HG02970 (cell line): ENCODE measurements around the gene THRB.

ENCODE experiments used
- ATAC-seq: cut with Tn5 transposase; IDR thresholded peaks from one replicate; pipeline ENCODE4 v1.9.1; 2021; ENCODE audit warnings: mild to moderate bottlenecking, moderate library complexity, moderate number of reproducible peaks; ENCODE audit not compliant: unreplicated experiment, low FRiP score

The THRB gene

DNA sequence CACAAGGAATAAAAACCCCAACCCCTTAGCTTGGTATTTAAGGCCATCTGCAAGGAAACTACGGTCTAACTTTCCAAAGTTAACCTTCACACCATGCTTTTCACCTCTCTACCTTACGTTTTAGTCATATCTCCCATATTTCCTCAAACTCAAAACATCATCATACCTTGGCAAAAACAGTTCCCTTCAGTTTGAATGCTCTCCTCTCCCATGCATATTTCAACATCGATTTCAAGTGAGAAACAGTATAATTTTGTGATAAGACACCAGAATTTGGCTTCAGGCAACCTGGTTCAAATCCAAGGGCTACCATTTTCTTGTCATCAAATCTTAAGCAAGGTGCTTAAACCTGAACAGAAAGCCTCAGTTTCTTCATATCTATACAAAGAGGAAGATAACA lies 108.2 kb downstream of the THRB start:
- no peak for ATAC-seq

DNA sequence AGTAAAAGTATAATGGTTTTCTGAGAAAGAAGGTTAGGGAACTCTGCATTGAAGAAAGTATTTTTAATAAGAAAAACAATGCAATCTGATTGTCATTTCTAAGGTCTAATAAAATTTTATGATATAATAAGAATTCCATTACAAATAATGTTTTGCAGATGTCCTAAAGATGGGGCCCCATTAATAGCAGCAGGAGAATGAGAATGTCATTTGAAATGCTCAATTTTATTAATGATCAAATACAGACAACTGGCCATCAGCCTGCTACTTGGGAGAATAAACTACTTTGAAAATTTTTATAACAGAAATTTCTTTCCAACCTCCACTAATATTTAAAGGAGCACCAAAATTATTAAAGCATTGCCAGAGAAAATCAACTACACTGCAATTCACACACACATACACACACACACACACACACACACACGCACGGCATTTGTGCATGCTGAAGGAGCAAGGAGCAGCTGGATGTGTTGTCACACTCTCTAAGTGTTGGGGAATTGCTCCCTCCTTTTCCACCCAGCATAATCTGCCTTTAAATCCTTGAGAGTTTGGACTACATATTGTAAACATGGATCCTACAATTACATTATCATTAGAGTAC lies 109.5 kb downstream of the THRB start:
- no peak for ATAC-seq

DNA sequence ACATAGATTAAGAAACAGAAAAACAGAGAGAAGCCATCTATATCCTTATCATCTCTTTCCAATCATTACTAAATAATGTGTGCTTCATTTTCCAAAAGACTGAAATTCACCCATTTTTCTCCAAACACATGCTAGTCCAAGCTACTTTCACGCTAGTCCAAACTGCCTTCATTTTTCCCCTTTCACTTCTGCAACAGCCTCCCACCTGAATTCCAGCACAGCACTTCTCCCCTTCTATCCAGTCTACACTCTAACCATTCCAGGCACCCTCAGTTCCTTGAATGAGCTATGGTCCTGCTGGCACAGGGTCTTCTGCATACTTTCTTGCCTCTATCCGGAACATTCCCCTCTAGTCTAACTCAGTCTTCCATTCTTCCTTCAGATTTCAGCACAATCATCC lies 112.0 kb downstream of the THRB start:
- no peak for ATAC-seq

DNA sequence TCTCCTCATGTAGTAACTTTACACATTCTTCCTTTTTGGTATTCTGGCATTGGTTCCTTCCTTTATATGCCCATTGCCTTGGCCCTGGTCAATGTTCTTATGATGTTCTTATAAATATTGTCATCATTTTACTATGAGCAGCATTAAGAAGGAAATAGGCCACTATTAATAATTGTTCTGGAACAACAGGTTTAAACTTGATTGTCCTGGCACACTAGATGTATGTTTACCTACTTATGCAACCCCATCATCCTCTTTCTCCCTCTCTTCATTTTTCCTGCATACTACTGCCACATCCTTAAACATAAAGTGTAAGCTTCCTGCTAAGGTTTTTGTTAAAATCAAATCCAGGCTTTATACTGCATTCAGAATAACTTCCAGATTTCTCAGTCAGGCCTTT lies 114.7 kb downstream of the THRB start:
- ATAC-seq: no peak

DNA sequence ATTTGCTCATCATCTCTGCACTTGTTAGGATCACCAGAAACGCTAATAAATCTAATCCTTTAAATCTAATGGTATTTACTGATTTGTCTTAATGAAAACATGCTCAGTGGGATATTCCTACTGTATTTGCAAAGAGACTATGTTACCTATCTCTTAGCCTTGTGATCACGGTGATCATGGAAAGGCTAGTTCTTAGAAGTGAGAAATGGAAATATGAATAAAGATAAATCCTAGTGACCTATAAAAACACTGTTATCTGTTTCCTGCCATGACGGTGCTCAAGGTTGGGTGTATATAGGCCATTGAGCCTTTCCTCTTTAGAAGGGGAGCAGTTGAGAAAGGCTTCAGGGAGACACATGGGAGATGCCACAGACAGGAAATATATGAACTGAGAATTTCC lies 116.3 kb downstream of the THRB start:
- ATAC-seq: no peak

DNA sequence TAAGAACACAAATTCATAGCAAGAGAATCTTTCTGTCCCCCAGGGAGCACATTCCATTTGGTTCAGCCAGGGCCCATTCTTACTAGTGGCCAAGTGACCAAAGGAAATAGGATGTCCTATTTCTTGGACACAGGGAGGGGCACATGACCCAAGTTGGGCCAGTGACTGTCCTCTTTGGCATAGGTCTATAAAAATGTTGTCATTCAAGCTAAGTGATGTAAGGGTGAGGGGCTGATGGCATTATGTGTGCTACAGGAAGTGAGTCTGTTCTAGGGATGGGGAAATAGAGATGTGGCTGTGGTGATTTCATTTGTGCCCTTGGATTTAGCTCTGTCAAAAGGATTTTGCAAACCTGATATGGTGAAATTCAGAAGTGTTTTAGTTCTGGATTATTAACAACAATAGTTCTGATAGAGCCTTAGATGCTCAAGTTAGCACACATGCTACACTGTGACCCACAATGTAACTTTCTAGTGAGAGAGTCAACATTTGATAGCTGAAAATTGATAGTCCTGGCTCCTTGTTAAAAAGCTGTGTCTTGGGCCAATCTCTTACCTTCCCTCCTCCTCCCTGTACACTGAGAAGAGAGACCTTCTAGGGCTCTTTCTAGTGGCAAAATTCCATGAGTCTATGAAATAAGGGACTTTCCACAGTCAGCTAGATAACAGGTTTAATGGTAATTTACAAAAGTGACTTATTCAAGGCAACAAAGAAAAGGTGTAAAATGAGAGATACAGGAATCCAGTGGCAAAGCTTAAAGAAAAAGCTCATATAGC lies 117.2 kb downstream of the THRB start:
- no peak for ATAC-seq

DNA sequence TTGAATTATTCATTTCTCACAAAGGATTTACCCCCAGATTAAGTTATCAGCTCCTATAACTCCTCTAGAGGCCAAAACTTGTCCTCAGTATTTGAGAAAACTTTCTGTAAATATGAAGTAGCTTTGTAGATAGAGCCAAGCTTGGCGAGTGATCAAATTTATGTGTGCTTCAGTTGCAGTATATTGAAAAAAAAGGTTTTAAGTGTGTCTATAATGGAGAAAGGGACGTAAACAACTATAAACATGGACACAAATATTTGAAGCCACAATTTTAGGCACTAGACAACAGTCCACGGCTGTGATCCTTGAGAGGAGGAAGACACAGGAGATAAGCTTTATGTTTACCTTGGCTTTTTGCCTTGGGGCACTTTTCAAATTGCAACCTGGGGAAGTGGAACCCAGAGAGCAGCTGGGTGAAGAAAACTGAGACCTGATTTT lies 118.7 kb downstream of the THRB start:
- no peak for ATAC-seq

DNA sequence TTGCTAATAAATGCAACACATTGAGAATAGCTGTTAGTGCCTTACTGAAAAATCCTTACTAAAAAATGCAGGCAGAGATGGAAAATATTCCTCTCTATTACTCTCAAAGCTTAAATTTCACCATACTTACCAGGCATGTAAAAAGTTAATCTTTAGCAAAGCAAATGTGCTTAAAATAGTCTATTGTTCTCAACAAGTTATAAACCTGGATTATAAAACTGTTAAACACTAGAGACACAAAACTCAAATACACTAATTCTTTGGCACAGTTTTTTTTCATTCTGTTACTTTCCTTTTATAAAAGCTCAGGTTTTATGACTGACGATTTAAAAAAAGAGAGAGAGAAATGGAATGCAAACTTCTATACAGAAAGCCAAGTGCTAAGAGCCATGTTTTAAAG lies 119.8 kb downstream of the THRB start:
- ATAC-seq: no peak

DNA sequence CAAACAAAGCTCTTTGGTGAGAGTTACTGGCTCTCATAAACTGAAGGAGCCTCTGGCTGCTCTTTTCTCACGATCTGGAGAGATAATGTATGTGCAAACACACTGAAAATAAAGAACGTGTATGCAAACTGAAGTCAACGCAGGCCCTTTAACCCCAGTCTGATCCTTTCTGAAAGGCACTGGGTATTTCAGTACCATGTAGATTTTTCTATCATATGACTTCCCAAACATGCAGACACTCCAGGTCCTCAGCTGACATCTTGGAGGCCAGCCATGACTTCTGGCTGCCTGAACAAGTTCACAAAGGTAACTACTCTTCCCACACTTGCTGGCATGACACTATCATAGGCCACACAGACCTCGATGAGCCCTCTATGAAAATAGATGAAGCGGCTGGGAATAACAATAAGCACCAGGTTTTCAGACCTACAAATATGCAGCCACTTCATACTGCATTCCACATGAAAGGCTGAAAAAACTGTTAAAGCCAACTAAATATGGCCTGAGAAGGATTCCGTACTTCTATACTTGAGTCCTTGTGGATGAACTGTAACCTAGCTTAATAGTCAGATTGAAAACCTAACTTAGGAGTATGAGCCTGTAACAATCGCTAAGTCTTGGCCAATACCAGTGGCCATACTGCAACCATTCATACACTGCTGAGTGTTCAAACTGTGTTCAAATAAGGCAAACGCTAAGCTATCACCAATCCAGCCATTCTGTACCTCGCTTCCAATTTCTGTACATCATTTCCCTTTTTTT lies 121.3 kb downstream of the THRB start:
- no peak for ATAC-seq

DNA sequence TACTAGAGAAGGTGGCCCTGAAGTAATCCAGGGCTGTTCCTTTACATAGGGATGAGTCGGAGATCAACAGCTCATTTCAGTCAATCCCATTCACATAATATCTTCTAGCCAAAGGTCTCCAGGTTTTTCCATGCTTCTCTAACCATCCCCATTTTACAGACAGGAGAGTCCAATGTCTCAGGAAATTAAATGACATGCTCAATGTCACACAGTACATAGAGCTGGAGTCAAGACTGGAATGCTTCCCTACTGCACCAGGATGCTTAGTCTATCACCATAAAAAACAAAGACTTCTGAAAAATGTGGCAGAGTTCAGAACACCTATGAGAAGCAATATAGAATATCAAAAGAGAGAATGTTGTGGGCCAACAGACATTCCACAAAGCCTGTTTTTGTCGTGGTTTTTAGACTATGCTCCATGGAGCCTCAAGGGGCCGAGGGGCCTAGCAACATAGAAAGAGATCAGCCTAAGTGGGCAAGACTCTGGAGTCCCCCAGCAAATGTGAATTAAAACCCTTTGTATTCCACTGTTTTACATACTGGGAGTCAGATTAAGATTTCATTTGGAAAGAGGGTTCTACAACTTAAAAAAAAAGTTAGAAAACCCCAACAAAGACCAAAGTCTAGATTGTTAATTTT lies 122.0 kb downstream of the THRB start:
- no peak for ATAC-seq

DNA sequence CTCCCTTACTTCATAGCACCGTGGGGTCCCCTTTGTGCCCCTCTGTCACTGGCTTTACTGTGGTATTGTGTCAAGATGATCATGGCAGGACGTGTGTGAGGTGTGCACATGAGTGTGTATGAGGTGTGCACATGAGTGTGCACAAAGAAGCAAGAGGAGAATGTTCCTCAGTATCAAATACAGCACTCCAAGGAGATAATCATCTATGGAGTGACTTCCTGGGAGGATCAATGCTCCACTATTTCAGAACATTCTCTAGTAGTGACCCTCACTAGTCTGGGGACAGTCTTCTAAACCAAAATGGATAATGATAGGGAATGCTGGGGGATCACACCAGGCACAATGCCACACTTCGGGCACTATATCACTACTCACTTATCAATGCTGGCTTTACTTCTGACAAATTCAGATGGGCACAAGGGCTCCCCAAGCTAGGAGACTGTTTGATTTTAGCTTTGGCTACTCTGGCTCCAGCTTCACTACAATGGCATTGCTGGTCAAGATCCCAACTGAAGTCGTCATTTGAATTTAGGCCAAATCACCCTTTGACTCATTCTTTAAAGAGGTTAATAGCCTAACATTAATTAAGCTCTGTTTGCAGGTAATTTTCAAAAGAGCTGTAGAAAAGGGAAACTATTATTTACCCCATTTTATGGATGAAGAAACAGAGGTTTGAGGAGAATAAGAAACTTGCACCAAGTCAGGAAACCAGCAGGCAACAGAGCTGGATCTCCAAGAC lies 124.1 kb downstream of the THRB start:
- ATAC-seq: no peak

DNA sequence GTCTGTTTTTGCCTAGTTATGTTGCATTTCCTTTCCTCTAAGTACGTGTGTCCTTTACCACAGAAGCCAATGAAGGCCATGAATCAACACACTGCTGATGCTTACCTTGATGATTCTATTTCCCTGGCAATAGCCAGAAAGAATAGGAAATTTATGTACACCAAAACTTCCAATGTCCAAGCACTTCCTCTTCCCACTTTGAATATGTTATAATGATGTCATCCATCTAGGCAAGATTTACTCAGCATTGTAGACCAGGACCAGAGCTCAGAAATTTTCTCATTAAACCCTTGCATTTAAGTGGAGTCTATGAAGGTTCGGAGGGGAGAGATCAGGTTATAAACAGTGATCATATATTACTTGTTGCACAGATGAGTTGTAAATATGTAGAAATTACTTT lies 126.0 kb downstream of the THRB start:
- no peak for ATAC-seq

DNA sequence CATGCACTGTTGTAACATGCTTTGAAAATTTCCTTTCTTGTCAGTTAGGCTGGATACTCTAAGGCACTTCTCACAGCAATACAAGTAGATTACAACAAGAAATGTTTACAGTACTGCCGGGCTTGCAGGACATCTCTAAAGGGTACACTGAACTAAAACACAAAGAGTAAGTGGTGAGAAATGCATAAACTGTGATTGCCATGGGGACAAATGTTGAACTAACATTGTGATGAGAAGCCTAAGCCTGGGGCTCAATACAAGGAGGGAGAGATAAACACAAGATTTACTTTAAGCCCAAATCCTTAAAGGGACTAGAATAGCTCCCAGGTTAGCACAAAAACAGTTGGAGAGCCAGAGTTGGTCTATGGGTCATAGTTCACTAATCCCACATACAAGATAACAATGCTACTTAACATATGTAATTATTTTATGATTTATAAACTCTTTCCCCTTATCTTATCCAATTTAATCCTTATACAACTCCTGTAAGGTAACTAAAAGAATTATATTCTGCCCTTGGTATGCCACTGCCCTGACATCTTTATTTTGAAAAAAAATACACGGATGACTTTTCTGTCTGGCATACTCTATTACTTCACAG lies 126.9 kb downstream of the THRB start:
- ATAC-seq: no peak

DNA sequence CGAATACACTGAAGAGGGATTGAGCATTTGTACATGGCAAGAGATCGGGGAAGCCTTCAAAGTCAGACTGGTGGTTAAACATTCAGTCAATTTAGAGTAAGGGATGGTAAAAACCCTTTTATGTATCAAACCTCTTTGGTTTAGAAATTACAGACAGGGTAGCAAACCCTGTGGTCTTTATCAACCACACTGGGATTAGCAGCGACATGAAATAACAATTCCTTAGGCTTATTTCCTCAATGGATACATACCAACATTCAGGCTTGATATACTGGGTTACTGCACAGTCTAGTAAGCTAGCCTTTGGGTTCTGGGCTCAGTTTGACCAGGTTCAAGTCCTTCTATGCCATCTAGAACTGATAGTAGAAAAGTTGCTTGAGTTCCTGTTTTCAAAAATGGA lies 127.4 kb downstream of the THRB start:
- no peak for ATAC-seq

DNA sequence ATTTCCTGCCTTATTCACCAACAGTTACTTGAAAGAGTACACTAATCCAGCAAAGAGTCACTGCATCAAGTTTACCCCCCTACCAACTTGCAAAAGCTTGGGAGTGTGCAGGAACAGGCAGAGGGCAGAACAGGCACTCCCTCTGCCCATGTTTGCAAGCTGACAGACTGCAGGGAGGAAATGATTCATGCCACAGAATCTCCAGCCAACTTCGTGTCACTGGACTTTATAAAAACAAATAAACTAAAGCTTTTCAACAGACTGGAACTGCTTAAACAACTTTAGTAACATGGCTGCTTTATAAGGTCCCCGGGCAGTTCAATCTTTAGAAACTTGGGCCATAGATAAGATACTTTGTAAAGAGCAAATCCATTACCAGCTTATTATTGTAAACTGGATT lies 129.5 kb downstream of the THRB start:
- no peak for ATAC-seq

DNA sequence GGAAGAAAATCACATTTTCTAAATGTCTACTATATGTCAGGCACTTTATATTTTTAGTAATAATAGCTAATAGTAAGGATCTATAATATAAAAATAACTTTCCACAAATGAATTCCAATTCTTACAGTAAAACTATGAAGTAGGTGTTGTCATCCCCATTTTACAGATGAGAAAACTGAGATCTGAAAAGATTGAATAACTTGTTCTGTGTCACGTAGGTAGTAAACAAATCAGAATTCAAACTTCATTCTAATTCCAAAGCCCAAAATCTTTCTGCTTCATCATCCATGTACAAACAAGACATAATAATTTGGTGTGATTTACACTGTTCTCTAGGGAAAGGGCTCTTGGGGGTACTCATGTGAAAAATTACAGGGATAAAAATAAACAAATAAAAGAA lies 130.3 kb downstream of the THRB start:
- no peak for ATAC-seq

DNA sequence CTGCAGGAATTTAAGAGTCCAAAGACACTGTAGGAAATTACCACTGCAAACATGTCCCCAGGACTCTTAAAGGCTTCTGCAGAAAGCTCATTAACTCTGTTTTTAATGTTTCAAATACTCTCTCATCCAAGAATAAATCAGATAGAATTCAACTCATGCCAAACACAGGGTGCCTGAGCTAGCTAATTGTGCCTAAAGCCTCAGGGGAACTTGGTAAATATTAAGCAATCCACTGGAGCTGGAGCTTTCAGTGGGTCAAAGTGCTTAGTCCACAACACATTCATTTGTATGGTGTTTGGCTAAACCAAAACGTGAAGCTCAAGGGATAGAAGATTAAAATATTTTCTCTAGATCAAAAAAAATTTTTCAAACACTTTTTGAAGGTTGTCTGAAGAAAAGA lies 131.4 kb downstream of the THRB start:
- no peak for ATAC-seq

DNA sequence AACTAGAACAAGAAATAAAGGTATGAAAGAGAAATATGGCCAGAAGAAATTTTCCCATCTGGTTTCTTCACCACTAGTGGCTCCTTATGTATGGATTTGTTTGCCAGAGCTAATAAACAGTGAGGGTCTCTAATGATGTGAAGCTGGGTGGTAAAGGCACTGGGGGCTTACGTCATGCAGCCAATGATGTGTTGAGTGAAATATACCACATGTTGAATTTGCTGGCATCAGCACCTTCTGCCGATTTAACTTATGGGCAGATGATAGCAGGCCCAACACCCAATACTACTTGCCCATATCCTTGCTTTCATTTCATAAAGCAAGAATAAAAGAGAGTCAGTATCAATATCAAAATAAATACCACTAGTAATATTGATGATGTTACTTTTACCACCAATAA lies 133.0 kb downstream of the THRB start:
- no peak for ATAC-seq

DNA sequence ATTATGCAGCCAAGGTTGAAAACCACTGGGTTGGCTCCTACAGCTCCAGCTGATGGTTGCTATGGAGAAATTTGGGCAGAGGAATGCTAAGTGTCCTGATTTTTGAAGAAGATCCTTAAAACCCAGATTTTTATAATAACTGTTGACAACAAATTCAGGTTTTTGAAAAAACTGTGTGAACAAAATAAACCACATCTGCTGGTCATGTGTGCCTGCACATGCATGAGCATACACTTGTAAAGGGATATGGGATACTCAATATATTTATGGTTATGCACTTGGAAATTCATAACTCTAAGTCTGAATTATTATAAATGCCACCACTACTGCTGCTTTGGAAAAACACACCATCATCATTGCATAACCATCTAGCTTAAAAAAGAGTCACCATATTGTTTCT lies 133.7 kb downstream of the THRB start:
- ATAC-seq: no peak
